Measurements from ENCODE around the gene PPARG.

DNA sequence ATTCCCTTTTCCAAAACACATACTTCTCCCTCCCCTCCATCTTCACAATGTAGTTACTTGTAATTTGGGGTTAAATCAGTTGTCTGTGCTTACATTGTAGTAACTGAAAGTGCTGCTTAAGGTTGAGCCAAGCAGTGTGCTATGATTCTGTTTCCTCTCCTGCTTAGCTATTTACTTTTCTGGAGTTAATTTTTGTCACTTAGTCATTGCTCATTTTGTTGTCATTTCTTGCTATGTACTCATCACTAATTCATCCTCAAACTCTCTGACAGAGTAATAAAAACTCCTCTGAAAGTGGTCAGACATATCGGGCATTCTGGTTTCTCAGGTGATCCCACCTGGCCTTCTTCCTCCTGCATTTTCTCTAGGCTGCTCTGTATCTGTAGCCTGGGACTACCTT lies 80.7 kb downstream of the PPARG start:
- no peak for TF ChIP-seq POLR2A (IDR thresholded peaks at IDR 0.05)
- TF ChIP-seq, protein P1, sequence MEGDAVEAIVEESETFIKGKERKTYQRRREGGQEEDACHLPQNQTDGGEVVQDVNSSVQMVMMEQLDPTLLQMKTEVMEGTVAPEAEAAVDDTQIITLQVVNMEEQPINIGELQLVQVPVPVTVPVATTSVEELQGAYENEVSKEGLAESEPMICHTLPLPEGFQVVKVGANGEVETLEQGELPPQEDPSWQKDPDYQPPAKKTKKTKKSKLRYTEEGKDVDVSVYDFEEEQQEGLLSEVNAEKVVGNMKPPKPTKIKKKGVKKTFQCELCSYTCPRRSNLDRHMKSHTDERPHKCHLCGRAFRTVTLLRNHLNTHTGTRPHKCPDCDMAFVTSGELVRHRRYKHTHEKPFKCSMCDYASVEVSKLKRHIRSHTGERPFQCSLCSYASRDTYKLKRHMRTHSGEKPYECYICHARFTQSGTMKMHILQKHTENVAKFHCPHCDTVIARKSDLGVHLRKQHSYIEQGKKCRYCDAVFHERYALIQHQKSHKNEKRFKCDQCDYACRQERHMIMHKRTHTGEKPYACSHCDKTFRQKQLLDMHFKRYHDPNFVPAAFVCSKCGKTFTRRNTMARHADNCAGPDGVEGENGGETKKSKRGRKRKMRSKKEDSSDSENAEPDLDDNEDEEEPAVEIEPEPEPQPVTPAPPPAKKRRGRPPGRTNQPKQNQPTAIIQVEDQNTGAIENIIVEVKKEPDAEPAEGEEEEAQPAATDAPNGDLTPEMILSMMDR (IDR thresholded peaks at IDR 0.05): no peak
